WERI-Rb-1 (cell line): ENCODE results near the gene NCEH1.
"Not testable (repeated sequence)": the region's sequence is repeated elsewhere in the genome, so short reads cannot be mapped to it uniquely, and the experiment has no call there.

ENCODE experiments used
- DNase-seq: peaks from one replicate; pipeline ENCODE4 v3.0.0-alpha.2; 2020
- H3K27ac ChIP-seq: fragments of 250-450 bp; sonication (Bioruptor Pico); 2 replicates; pipeline ENCODE4 v1.5.1; 2020; ENCODE audit warnings: mild to moderate bottlenecking, moderate library complexity
- H3K27me3 ChIP-seq: fragments of 250-450 bp; sonication (Bioruptor Pico); 2 replicates; pipeline ENCODE4 v1.5.1; 2021; ENCODE audit warnings: mild to moderate bottlenecking, low read depth, moderate library complexity; ENCODE audit not compliant: insufficient read depth, severe bottlenecking
- H3K36me3 ChIP-seq: fragments of 250-450 bp; sonication (Bioruptor Pico); 2 replicates; pipeline ENCODE4 v1.5.1; 2020; ENCODE audit warnings: mild to moderate bottlenecking, moderate library complexity
- H3K4me3 ChIP-seq: 2 replicates; pipeline ENCODE4 v1.5.1; 2011; ENCODE audit warnings: low read depth, mild to moderate bottlenecking, control low read depth, low read length
- H3K9me3 ChIP-seq: fragments of 250-450 bp; sonication (Bioruptor Pico); 2 replicates; pipeline ENCODE4 v1.5.1; 2021; ENCODE audit warnings: mild to moderate bottlenecking, moderate library complexity; ENCODE audit not compliant: severe bottlenecking
- TF ChIP-seq, protein P1 (sequence below): IDR thresholded peaks from 2 replicates; pipeline ENCODE4 v1.5.1; 2011; ENCODE audit warnings: low read depth, mild to moderate bottlenecking, control low read depth, inconsistent platforms, low read length

Gene NCEH1, protein sequence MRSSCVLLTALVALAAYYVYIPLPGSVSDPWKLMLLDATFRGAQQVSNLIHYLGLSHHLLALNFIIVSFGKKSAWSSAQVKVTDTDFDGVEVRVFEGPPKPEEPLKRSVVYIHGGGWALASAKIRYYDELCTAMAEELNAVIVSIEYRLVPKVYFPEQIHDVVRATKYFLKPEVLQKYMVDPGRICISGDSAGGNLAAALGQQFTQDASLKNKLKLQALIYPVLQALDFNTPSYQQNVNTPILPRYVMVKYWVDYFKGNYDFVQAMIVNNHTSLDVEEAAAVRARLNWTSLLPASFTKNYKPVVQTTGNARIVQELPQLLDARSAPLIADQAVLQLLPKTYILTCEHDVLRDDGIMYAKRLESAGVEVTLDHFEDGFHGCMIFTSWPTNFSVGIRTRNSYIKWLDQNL

DNA sequence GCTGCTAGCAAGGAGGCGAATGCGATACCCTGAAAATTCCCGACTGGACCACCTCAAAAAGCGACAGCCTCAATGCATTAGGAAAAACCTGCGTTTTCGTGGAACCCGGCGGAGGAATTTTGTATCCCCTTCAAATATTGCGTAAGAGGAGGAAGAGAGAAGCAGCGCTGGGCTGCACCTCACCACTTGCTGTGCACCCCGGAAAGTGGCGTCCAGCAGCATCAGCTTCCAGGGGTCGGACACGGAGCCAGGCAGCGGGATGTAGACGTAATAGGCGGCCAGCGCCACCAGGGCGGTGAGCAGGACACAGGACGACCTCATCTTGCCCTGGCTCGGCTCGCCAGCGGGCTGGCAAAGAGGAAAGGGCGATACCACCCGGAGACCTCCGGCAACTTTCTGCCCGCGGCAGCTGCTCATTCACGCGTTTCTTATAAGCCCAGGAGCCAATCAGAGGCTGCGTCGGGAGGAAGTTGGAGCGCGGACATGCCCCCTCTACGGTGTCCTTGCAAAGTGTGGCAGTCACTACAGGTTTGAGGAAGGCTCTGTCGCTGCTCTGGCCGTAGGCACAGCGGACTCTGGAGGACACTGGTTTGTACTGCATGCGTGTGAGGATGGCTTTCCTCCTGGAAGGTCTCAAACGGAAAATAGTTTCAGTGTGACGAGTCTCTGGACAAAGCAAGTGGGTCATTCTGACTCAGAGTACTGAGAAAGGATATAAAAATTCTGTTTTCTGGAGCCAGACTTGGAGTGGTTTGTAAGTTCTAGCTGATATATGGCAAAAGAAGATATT is at the start of gene NCEH1:
Gene NCEH1 (minus strand): TSS at position 404 of the 790 bp plus-strand sequence. CDS start 83 bp downstream, at position 321.
- TF ChIP-seq, protein P1, sequence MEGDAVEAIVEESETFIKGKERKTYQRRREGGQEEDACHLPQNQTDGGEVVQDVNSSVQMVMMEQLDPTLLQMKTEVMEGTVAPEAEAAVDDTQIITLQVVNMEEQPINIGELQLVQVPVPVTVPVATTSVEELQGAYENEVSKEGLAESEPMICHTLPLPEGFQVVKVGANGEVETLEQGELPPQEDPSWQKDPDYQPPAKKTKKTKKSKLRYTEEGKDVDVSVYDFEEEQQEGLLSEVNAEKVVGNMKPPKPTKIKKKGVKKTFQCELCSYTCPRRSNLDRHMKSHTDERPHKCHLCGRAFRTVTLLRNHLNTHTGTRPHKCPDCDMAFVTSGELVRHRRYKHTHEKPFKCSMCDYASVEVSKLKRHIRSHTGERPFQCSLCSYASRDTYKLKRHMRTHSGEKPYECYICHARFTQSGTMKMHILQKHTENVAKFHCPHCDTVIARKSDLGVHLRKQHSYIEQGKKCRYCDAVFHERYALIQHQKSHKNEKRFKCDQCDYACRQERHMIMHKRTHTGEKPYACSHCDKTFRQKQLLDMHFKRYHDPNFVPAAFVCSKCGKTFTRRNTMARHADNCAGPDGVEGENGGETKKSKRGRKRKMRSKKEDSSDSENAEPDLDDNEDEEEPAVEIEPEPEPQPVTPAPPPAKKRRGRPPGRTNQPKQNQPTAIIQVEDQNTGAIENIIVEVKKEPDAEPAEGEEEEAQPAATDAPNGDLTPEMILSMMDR, result peak; percentile 92
- Histone ChIP-seq H3K36me3 (no peaks in the 10 kb centered on the region), H3K27ac (peak within 1 kb of the TSS; percentile 22), H3K4me3 (peak within 1 kb of the TSS; percentile 77), H3K9me3 (no peaks in the 10 kb centered on the region), H3K27me3 (no peaks in the 10 kb centered on the region)
- peak; percentile 93 for DNase-seq

DNA sequence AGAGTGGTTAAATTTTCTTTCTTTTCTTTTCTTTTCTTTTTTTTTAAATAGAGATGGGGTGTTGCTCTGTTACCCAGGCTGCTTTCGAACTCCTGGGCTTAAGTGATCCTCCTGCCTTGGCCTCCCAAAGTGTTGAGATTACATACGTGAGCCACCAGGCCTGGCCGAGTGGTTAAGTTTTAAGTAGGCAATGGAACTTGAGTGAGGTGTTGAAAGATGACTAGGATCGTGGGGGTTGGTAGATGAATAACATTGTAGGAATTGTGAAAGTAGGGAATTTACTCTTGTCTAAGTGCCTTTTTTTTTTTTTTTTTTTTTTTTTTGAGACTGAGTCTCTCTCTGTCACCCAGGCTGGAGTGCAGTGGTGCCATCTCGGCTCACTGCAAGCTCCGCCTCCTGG is 49.5 kb upstream of the NCEH1 start:
- not testable (repeated sequence) for H3K9me3 ChIP-seq, H3K27ac ChIP-seq, H3K27me3 ChIP-seq, DNase-seq, H3K4me3 ChIP-seq
- H3K36me3 ChIP-seq, result peaks cover 90% of the 10 kb centered on the region

DNA sequence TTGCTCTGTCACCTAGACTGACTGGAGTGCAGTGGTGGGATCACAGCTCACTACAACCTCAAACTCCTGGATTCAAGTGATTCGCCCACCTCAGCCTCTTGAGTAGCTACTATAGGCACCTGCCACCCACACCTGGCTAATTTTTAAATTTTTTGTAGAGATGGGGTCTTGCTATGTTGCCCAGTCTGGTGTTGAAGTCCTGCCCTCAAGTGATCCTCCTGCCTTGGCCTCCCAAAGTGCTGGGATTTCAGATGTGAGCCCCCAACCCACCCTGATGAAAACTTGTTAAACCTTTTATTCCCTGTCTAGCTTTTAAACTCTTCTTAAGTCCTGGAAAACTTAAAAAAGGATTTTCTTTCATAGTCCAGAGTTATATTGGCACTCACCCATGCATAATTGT is 42.3 kb upstream of the NCEH1 start:
- H3K4me3 ChIP-seq, result no peak overlapping the region
- TF ChIP-seq, protein P1, result no peak

DNA sequence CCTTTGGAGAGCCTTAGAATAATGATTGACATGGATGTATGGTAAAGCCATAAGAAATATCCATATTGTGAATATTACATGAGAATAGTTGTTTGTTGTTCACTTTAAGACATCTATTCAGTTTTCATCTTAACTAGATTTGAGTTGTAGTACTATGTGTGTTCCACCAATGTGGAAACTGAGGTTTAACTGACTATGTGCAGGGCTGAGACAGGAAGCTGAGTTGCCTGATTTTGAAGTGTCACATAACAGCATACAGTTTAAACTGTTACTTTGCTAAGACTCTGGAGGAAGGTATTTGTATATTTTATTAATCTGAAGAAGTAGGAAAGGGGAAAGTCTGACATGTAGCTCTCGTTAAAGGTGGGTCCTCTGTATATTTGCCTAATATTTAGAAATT is 41.8 kb upstream of the NCEH1 start:
- Histone ChIP-seq H3K27ac (no peak overlapping the region), H3K4me3 (no peak overlapping the region), H3K36me3 (peaks cover 52% of the 10 kb centered on the region), H3K9me3 (no peaks in the 10 kb centered on the region), H3K27me3 (no peaks in the 10 kb centered on the region)
- TF ChIP-seq, protein P1, result no peak
- no peak for DNase-seq

More for the DNA sequence above, 42.3 kb upstream of the NCEH1 start:
- Histone ChIP-seq H3K27ac (no peak overlapping the region), H3K27me3 (no peaks in the 10 kb centered on the region), H3K36me3 (peaks cover 57% of the 10 kb centered on the region), H3K9me3 (no peaks in the 10 kb centered on the region)
- no peak for DNase-seq

DNA sequence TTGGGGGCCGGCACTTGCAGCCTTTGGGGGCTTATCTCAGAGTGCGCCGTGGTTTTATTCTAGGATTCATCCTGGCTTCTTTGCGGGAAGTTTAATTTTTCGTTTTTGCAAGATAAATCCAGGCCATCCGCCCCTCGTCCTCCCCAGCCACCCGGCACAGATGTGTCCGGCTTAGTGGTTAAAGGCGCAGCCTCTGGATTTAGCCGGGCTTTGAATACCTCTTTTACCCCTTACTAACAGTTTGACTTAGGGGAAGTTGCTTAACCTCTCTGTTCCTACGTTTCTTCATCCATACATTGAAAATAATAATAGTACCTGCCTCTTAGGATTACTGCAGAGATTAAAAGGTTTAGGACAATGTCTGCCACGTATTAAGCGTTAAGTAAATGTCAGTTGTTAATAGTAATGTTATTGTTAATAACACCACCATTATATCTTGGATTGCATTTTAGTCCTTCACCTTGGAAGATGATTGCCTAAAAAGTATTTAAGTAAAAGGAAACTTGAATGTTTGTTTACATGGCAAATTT is 40.4 kb upstream of the NCEH1 start:
- no peaks in the 10 kb centered on the region for H3K9me3 ChIP-seq
- peak; percentile 31 for DNase-seq
- peak overlapping the region; percentile 100 for H3K4me3 ChIP-seq
- no peaks in the 10 kb centered on the region for H3K27me3 ChIP-seq
- TF ChIP-seq, protein P1, result no peak
- H3K36me3 ChIP-seq, result peaks cover 38% of the 10 kb centered on the region
- peak overlapping the region; percentile 95 for H3K27ac ChIP-seq
